H9 (cell line): ENCODE measurements around the gene WHRN. TPM values are rescaled to one million over a fixed set of nuclear protein-coding genes. Genes with fewer than 3 reads are reported as not detected.

Experiments
- DNase-seq: peaks from one replicate; pipeline ENCODE4 v3.0.0-alpha.2; 2017
- H2AFZ ChIP-seq: one replicate; pipeline ENCODE4 v1.6.1; 2013; ENCODE audit warnings: mild to moderate bottlenecking, low read length, control low read depth, moderate library complexity
- H2AK5ac ChIP-seq: 2 replicates; pipeline ENCODE4 v1.6.1; 2013; ENCODE audit warnings: low read length, control low read depth, mixed read lengths; ENCODE audit not compliant: insufficient read length
- H2BK120ac ChIP-seq: one replicate; pipeline ENCODE4 v1.6.1; 2013; ENCODE audit warnings: low read depth, mild to moderate bottlenecking, low read length, control low read depth, inconsistent platforms; ENCODE audit not compliant: poor library complexity, severe bottlenecking
- H2BK12ac ChIP-seq: 2 replicates; pipeline ENCODE4 v1.6.1; 2013; ENCODE audit warnings: low read length, control low read depth, mixed read lengths, low read depth; ENCODE audit not compliant: insufficient read length
- H2BK15ac ChIP-seq: 2 replicates; pipeline ENCODE4 v1.6.1; 2013; ENCODE audit warnings: low read depth, low read length, control low read depth
- H2BK20ac ChIP-seq: one replicate; pipeline ENCODE4 v1.6.1; 2013; ENCODE audit warnings: low read depth, mild to moderate bottlenecking, low read length, control low read depth, inconsistent platforms; ENCODE audit not compliant: poor library complexity, severe bottlenecking
- H2BK5ac ChIP-seq: 2 replicates; pipeline ENCODE4 v1.6.1; 2013; ENCODE audit warnings: low read length, control low read depth, mixed read lengths; ENCODE audit not compliant: insufficient read length
- H3K14ac ChIP-seq: 2 replicates; pipeline ENCODE4 v1.6.1; 2013; ENCODE audit warnings: low read length, control low read depth; ENCODE audit not compliant: insufficient read depth
- H3K18ac ChIP-seq: 2 replicates; pipeline ENCODE4 v1.6.1; 2013; ENCODE audit warnings: low read depth, mild to moderate bottlenecking, mixed read lengths, low read length, control low read depth; ENCODE audit not compliant: insufficient read length
- H3K23ac ChIP-seq: 2 replicates; pipeline ENCODE4 v1.6.1; 2013; ENCODE audit warnings: low read length, control low read depth, mixed read lengths, low read depth; ENCODE audit not compliant: insufficient read length
- H3K23me2 ChIP-seq: 2 replicates; pipeline ENCODE4 v1.6.1; 2013; ENCODE audit warnings: low read depth, mild to moderate bottlenecking, mixed read lengths, low read length, control low read depth; ENCODE audit not compliant: insufficient read length, poor library complexity, severe bottlenecking
- H3K27ac ChIP-seq: 2 replicates; pipeline ENCODE4 v1.5.1; 2013; ENCODE audit warnings: low read length, control low read depth, mixed read lengths, low read depth; ENCODE audit not compliant: insufficient read length
- H3K27me3 ChIP-seq: 2 replicates; pipeline ENCODE4 v1.6.1; 2013; ENCODE audit warnings: low read length, control low read depth, inconsistent platforms; ENCODE audit not compliant: insufficient read depth
- H3K4ac ChIP-seq: 2 replicates; pipeline ENCODE4 v1.6.1; 2013; ENCODE audit warnings: low read depth, mild to moderate bottlenecking, control low read depth, inconsistent platforms, low read length, moderate library complexity
- H3K4me1 ChIP-seq: 2 replicates; pipeline ENCODE4 v1.6.1; 2013; ENCODE audit warnings: low read length, control low read depth, inconsistent platforms; ENCODE audit not compliant: insufficient read depth
- H3K4me2 ChIP-seq: 2 replicates; pipeline ENCODE4 v1.6.1; 2013; ENCODE audit warnings: low read length, control low read depth, mixed read lengths; ENCODE audit not compliant: insufficient read length, insufficient read depth
- H3K56ac ChIP-seq: 2 replicates; pipeline ENCODE4 v1.6.1; 2013; ENCODE audit warnings: low read depth, mild to moderate bottlenecking, mixed read lengths, low read length, control low read depth; ENCODE audit not compliant: insufficient read length
- H3K79me1 ChIP-seq: 2 replicates; pipeline ENCODE4 v1.6.1; 2013; ENCODE audit warnings: low read depth, mild to moderate bottlenecking, moderate library complexity, low read length, control low read depth, inconsistent platforms; ENCODE audit not compliant: insufficient read depth, poor library complexity, severe bottlenecking
- H3K79me2 ChIP-seq: 2 replicates; pipeline ENCODE4 v1.6.1; 2013; ENCODE audit warnings: low read length, control low read depth, inconsistent platforms; ENCODE audit not compliant: insufficient read depth
- H3K9ac ChIP-seq: 2 replicates; pipeline ENCODE4 v1.6.1; 2013; ENCODE audit warnings: low read length, control low read depth, mixed read lengths; ENCODE audit not compliant: insufficient read length; ENCODE audit errors: extremely low read depth
- H3K9me3 ChIP-seq: one replicate; pipeline ENCODE4 v1.6.1; 2013; ENCODE audit warnings: low read depth, low read length, inconsistent platforms; ENCODE audit not compliant: control insufficient read depth
- H3T11ph ChIP-seq: one replicate; pipeline ENCODE4 v1.6.1; 2013; ENCODE audit warnings: mild to moderate bottlenecking, low read length, control low read depth, inconsistent platforms
- H4K20me1 ChIP-seq: one replicate; pipeline ENCODE4 v1.6.1; 2013; ENCODE audit not compliant: control insufficient read depth, insufficient read length, insufficient read depth
- H4K5ac ChIP-seq: 2 replicates; pipeline ENCODE4 v1.6.1; 2013; ENCODE audit warnings: low read depth, mild to moderate bottlenecking, mixed read lengths, low read length, control low read depth; ENCODE audit not compliant: insufficient read length
- H4K8ac ChIP-seq: replicated peaks from 2 replicates; pipeline ENCODE4 v1.6.1; 2013; ENCODE audit warnings: low read length, control low read depth, mixed read lengths, low read depth; ENCODE audit not compliant: insufficient read length
- H4K91ac ChIP-seq: 2 replicates; pipeline ENCODE4 v1.6.1; 2013; ENCODE audit warnings: low read depth, mild to moderate bottlenecking, moderate library complexity, mixed read lengths, low read length, control low read depth; ENCODE audit not compliant: insufficient read length
- H3K27ac Mint-ChIP-seq, 3 experiments: 2 replicates in 2 of 3; 3 replicates in 1 of 3; pipeline ENCODE4 v1.8.0; 2020 to 2021; ENCODE audit warnings: mixed read lengths in 3 of 3, mild to moderate bottlenecking in 1 of 3, moderate library complexity in 1 of 3
- H3K27me3 Mint-ChIP-seq: 2 replicates; pipeline ENCODE4 v1.8.0; 2021; ENCODE audit warnings: low read depth, mild to moderate bottlenecking, moderate library complexity, mixed read lengths
- H3K36me3 Mint-ChIP-seq, 3 experiments: 2 replicates in 2 of 3; 3 replicates in 1 of 3; pipeline ENCODE4 v1.8.0; 2020 to 2021; ENCODE audit warnings: low read depth in 3 of 3, mixed read lengths in 3 of 3; ENCODE audit not compliant: insufficient read depth in 1 of 3
- H3K4me1 Mint-ChIP-seq, 2 experiments: 2 replicates each; pipeline ENCODE4 v1.8.0; 2020; ENCODE audit warnings: mixed read lengths in 2 of 2
- H3K4me3 Mint-ChIP-seq, 2 experiments: 2 replicates in 1 of 2; 3 replicates in 1 of 2; pipeline ENCODE4 v1.8.0; 2020 to 2021; ENCODE audit warnings: mild to moderate bottlenecking in 2 of 2, mixed read lengths in 2 of 2, moderate library complexity in 1 of 2
- H3K9me3 Mint-ChIP-seq, 2 experiments: 2 replicates in 1 of 2; 3 replicates in 1 of 2; pipeline ENCODE4 v1.8.0; 2020; ENCODE audit warnings: mild to moderate bottlenecking in 2 of 2, mixed read lengths in 2 of 2, moderate library complexity in 1 of 2
- CTCF ChIP-seq: fragments of 200-600 bp; sonication (generic); conservative IDR thresholded peaks from 3 replicates; pipeline ENCODE4 v1.8.0; 2021; ENCODE audit warnings: antibody characterized with exemption, mild to moderate bottlenecking
- WGBS: extraction: QIAGEN DNeasy Blood & Tissue Kit; methylation state at CpG from one replicate; pipeline ENCODE4 v1.1.7; 2013; ENCODE audit warnings: missing lambda C conversion rate, low lambda C conversion rate, mixed read lengths; ENCODE audit not compliant: insufficient read length; ENCODE audit errors: extremely low coverage; 5-methylcytosine and 5-hydroxymethylcytosine counted together
- total RNA-seq: library from RNA; stranded (reverse); gene quantifications from 2 replicates; pipeline ENCODE4 v1.2.1, GENCODE V29; 2021

WHRN gene
- total RNA-seq, 1 experiment from 2014 or later, result 2.2 TPM

- H3K9me3 Mint-ChIP-seq, result no peaks in the 10 kb centered on the region
- no peaks in the 10 kb centered on the region; the same call in 1 of the 2 replicates for H3K27me3 ChIP-seq
- H3K27ac Mint-ChIP-seq, result no peak overlapping the region
- H3K79me2 ChIP-seq, result no peaks in the 10 kb centered on the region
- no peak for TF ChIP-seq CTCF
- H3K9me3 ChIP-seq, result no peaks in the 10 kb centered on the region
- no peak overlapping the region for H4K91ac ChIP-seq
- H2BK5ac ChIP-seq, result no peak overlapping the region
- H3T11ph ChIP-seq, result no peak overlapping the region
- H3K56ac ChIP-seq, result no peak overlapping the region
- H3K27me3 Mint-ChIP-seq, result no peaks in the 10 kb centered on the region; the same call in 1 of the 2 replicates
- DNase-seq, result no peak
- no peaks in the 10 kb centered on the region for H4K20me1 ChIP-seq
- 0 out of 2 replicates have a peak, but pooled peaks cover 2% of the 10 kb centered on the region for H3K4me1 ChIP-seq
- no peak overlapping the region for H2BK20ac ChIP-seq
- H3K23me2 ChIP-seq, result no peaks in the 10 kb centered on the region
- no peak overlapping the region for H3K18ac ChIP-seq
- no peak overlapping the region for H3K4me2 ChIP-seq
- no peak overlapping the region for H3K4me3 Mint-ChIP-seq
- no peaks in the 10 kb centered on the region; a peak in 1 of 7 replicates for H3K36me3 Mint-ChIP-seq
- H4K8ac ChIP-seq, result no peak overlapping the region
- H3K27ac ChIP-seq, result no peak overlapping the region
- no peaks in the 10 kb centered on the region for H3K79me1 ChIP-seq
- no peak overlapping the region for H2AFZ ChIP-seq
- WGBS, result no CpG with 5 or more reads among the region's 4 CpGs
- no peak overlapping the region; the same call in 1 of the 2 replicates for H3K14ac ChIP-seq
- no peak overlapping the region for H4K5ac ChIP-seq
- H3K4ac ChIP-seq, result no peak overlapping the region
- no peak overlapping the region for H2AK5ac ChIP-seq
- no peak overlapping the region for H3K23ac ChIP-seq
- H2BK120ac ChIP-seq, result no peak overlapping the region
- no peak overlapping the region for H2BK15ac ChIP-seq
- no peak overlapping the region for H2BK12ac ChIP-seq
- peaks cover 9 to 22% of the 10 kb centered on the region in 2 experiments for H3K4me1 Mint-ChIP-seq
- no peak overlapping the region for H3K9ac ChIP-seq
Measured at GRCh38 chr9:114427644-114428043, 77.6 kb downstream of the WHRN start.
